CD8-positive, alpha-beta memory T cell (primary cell): Measurements from ENCODE around the gene MRPL53. TPM values are rescaled to one million over a fixed set of nuclear protein-coding genes. Genes with fewer than 3 reads are reported as not detected.

Experiments used
- CTCF ChIA-PET: fragments of 350-600 bp; sonication (Branson Sonifier 250); formaldehyde crosslinking; loops from one replicate; lab custom pipeline; 2021; ENCODE audit warnings: antibody characterized with exemption; lab: Charles Lee
- POLR2A ChIA-PET: fragments of 350-600 bp; sonication (Branson Sonifier 250); formaldehyde crosslinking; loops from one replicate; lab custom pipeline; 2021; ENCODE audit warnings: antibody characterized with exemption; lab: Charles Lee
- DNase-seq, 5 donors: peaks; one replicate each; pipeline versions ENCODE4 v3.0.0 to v3.0.0-alpha.2; 2020 to 2022; ENCODE audit warnings: mixed read lengths in 1 of 5
- H3K27ac ChIP-seq: one replicate; pipeline ENCODE4 v1.7.0; 2013; ENCODE audit warnings: low read depth, mild to moderate bottlenecking, low read length, moderate library complexity
- H3K27me3 ChIP-seq: 2 replicates; pipeline ENCODE4 v1.7.0; 2013; ENCODE audit warnings: low read length, mild to moderate bottlenecking; ENCODE audit not compliant: insufficient read depth, poor library complexity, severe bottlenecking
- H3K36me3 ChIP-seq: 2 replicates; pipeline ENCODE4 v1.7.0; 2013; ENCODE audit warnings: mild to moderate bottlenecking, low read length, moderate library complexity; ENCODE audit not compliant: insufficient read depth
- H3K4me1 ChIP-seq: 2 replicates; pipeline ENCODE4 v1.7.0; 2013; ENCODE audit warnings: mild to moderate bottlenecking, low read length, moderate library complexity; ENCODE audit not compliant: insufficient read depth
- H3K4me3 ChIP-seq: 2 replicates; pipeline ENCODE4 v1.7.0; 2013; ENCODE audit warnings: mild to moderate bottlenecking, low read length
- H3K9me3 ChIP-seq: 2 replicates; pipeline ENCODE4 v1.7.0; 2013; ENCODE audit warnings: mild to moderate bottlenecking, low read length
- H3K27ac Mint-ChIP-seq, 8 donors: one replicate each; pipeline ENCODE4 v1.8.0; 2020 to 2021; ENCODE audit warnings: mixed read lengths in 8 of 8, mild to moderate bottlenecking in 6 of 8, inconsistent platforms in 3 of 8, moderate library complexity in 3 of 8
- H3K27me3 Mint-ChIP-seq, 2 donors: one replicate each; pipeline ENCODE4 v1.8.0; 2020 to 2021; ENCODE audit warnings: mixed read lengths in 2 of 2, mild to moderate bottlenecking in 1 of 2, moderate library complexity in 1 of 2
- H3K36me3 Mint-ChIP-seq, 3 donors: one replicate each; pipeline ENCODE4 v1.8.0; 2020 to 2021; ENCODE audit warnings: mixed read lengths in 3 of 3, inconsistent platforms in 1 of 3, mild to moderate bottlenecking in 1 of 3
- H3K4me1 Mint-ChIP-seq, 3 donors: one replicate each; pipeline ENCODE4 v1.8.0; 2020 to 2021; ENCODE audit warnings: mixed read lengths in 3 of 3, inconsistent platforms in 1 of 3, mild to moderate bottlenecking in 1 of 3
- H3K4me3 Mint-ChIP-seq, 7 donors: one replicate each; pipeline ENCODE4 v1.8.0; 2020 to 2021; ENCODE audit warnings: mixed read lengths in 7 of 7, mild to moderate bottlenecking in 6 of 7, moderate library complexity in 4 of 7, inconsistent platforms in 2 of 7
- H3K9me3 Mint-ChIP-seq, 5 donors: one replicate each; pipeline ENCODE4 v1.8.0; 2020 to 2022; ENCODE audit warnings: mixed read lengths in 5 of 5, mild to moderate bottlenecking in 3 of 5, moderate library complexity in 2 of 5, inconsistent platforms in 1 of 5
- polyA plus RNA-seq: library from polyadenylated mRNA; unstranded; fragments of 300-500 nt; fragmentation: Illumina TruSeq; gene quantifications from one replicate; pipeline ENCODE4 v1.2.3, GENCODE V29; 2021
- total RNA-seq, 2 experiments: library from RNA; stranded (reverse); gene quantifications; one replicate each; pipeline ENCODE4 v1.2.3, GENCODE V29; 2021

The MRPL53 gene
- total and polyA plus RNA-seq, 3 experiments from 2014 or later: 108 to 118 (median 115) TPM

DNA sequence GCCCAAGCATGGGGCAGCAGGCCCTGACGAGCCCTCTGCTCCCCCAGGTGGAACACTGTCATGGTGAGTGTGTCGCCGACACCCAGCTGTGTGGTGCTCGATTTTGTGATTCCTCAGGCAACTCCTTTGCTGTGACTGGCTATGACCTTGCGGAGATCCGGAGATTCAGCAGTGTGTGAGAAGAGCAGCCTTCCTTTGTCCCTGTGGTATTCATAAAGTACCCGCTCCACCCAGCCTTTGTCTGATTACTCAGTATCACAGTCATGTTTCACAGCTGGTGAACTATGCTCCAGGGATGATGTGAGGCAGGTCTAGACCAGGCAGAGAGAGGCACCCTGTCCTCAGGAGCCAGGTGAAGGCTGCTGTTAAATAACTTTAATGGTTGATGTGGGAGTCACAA, 47.0 kb downstream of the MRPL53 start:
- Mint-ChIP-seq H3K4me1 (peaks cover 13 to 18% (median 14%) of the 10 kb centered on the region in 3 donors), H3K27ac (peak overlapping the region in 3 of 8 donors; percentile 18 to 55 (median 42)), H3K4me3 (no peak overlapping the region), H3K9me3 (no peaks in the 10 kb centered on the region), H3K27me3 (peaks cover 0 to 7% of the 10 kb centered on the region in 2 donors), H3K36me3 (peaks cover 0 to 28% (median 2%) of the 10 kb centered on the region in 3 donors)
- POLR2A ChIA-PET: no interaction called here
- Histone ChIP-seq H3K9me3 (no peaks in the 10 kb centered on the region), H3K27me3 (no peaks in the 10 kb centered on the region), H3K27ac (no peak overlapping the region), H3K4me3 (no peak overlapping the region), H3K36me3 (no peaks in the 10 kb centered on the region), H3K4me1 (peaks cover 11% of the 10 kb centered on the region)
- CTCF ChIA-PET: interaction anchor here (1.3 kb wide), 1 partner anchor 29 kb away, joined by 5 read pairs; the partner anchor contains the start of gene INO80B
- DNase-seq: no peak

DNA sequence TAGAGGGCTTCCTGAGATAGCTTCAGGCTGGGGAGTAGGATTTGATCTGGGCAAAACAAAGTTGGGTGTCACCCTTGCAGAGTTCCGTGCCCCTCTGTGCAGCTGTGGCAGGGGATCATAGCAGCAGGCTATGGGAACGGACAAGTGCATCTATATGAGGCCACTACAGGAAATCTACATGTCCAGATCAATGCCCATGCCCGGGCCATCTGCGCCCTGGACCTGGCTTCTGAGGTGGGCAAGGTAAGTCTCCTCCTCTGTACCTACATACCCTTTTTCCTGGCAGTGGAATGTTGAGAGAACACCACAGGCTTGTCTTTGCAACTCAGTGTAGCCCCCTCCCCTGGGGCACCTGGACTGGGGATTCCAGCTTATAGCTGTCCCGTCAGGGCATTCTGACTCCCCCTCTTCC, 47.5 kb downstream of the MRPL53 start:
- no peak for DNase-seq
- Histone ChIP-seq H3K27me3 (no peaks in the 10 kb centered on the region), H3K4me1 (peaks cover 16% of the 10 kb centered on the region), H3K36me3 (no peaks in the 10 kb centered on the region), H3K27ac (no peak overlapping the region), H3K9me3 (no peaks in the 10 kb centered on the region), H3K4me3 (no peak overlapping the region)
- peaks cover 0 to 28% (median 2%) of the 10 kb centered on the region in 3 donors for H3K36me3 Mint-ChIP-seq
- H3K9me3 Mint-ChIP-seq: no peaks in the 10 kb centered on the region
- H3K27ac Mint-ChIP-seq: no peak overlapping the region
- H3K4me1 Mint-ChIP-seq: peaks cover 13 to 24% (median 19%) of the 10 kb centered on the region in 3 donors
- ChIA-PET CTCF (interaction anchor here (1.3 kb wide), 1 partner anchor 30 kb away, joined by 5 read pairs; the partner anchor contains the start of gene INO80B), POLR2A (no interaction called here)
- peak overlapping the region in 1 of 7 donors; percentile 34 for H3K4me3 Mint-ChIP-seq
- H3K27me3 Mint-ChIP-seq: peaks cover 0 to 7% of the 10 kb centered on the region in 2 donors

GRCh38 chr2:74424139-74424992, 48.1 kb downstream of the MRPL53 start:
- no peaks in the 10 kb centered on the region for H3K27me3 ChIP-seq
- ChIA-PET POLR2A (no interaction called here), CTCF (interaction anchor here (1.3 kb wide), 1 partner anchor 30 kb away, joined by 5 read pairs; the partner anchor contains the start of gene INO80B)
- Mint-ChIP-seq H3K27me3 (peaks cover 0 to 7% of the 10 kb centered on the region in 2 donors), H3K27ac (peak overlapping the region in 2 of 8 donors; percentile 19 to 64), H3K36me3 (peaks cover 0 to 28% (median 2%) of the 10 kb centered on the region in 3 donors), H3K4me3 (peak overlapping the region in 1 of 7 donors; percentile 75), H3K9me3 (no peaks in the 10 kb centered on the region), H3K4me1 (peaks cover 13 to 26% (median 19%) of the 10 kb centered on the region in 3 donors)
- no peak overlapping the region for H3K4me3 ChIP-seq
- H3K9me3 ChIP-seq: no peaks in the 10 kb centered on the region
- no peak overlapping the region for H3K27ac ChIP-seq
- peaks cover 16% of the 10 kb centered on the region for H3K4me1 ChIP-seq
- DNase-seq: no peak
- H3K36me3 ChIP-seq: no peaks in the 10 kb centered on the region

GRCh38 chr2:74423231-74424095, 49.0 kb downstream of the MRPL53 start:
- Mint-ChIP-seq H3K9me3 (no peaks in the 10 kb centered on the region), H3K36me3 (peaks cover 0 to 28% (median 2%) of the 10 kb centered on the region in 3 donors), H3K27ac (peak overlapping the region; percentile 38 to 100 (median 86)), H3K27me3 (peaks cover 0 to 7% of the 10 kb centered on the region in 2 donors), H3K4me3 (peak overlapping the region; percentile 97 to 100 (median 98)), H3K4me1 (peaks cover 13 to 26% (median 19%) of the 10 kb centered on the region in 3 donors)
- no peaks in the 10 kb centered on the region for H3K36me3 ChIP-seq
- CTCF ChIA-PET: interaction anchor here (3.8 kb wide), 1 partner anchor 33 kb away, joined by 20 read pairs; no protein-coding TSS in a partner anchor
- no peaks in the 10 kb centered on the region for H3K9me3 ChIP-seq
- DNase-seq: no peak
- POLR2A ChIA-PET: no interaction called here
- H3K27ac ChIP-seq: no peak overlapping the region
- H3K4me3 ChIP-seq: no peak overlapping the region
- no peaks in the 10 kb centered on the region for H3K27me3 ChIP-seq
- peaks cover 16% of the 10 kb centered on the region for H3K4me1 ChIP-seq

Other genes with a start within 250 kb of the MRPL53 start
- gene SLC4A5, start 129.3 kb downstream of the MRPL53 start, total RNA-seq: 1 to 10 TPM; 1.8 to 1.9 TPM
- gene SLC4A5, start 129.3 kb downstream of the MRPL53 start, polyA plus RNA-seq: 0.13 TPM
- gene DCTN1, start 92.4 kb downstream of the MRPL53 start, total RNA-seq: 100 to 1,000 TPM; 113 to 114 TPM
- 90.2 TPM for gene DCTN1, start 92.4 kb downstream of the MRPL53 start, polyA plus RNA-seq
- 1 to 10 TPM; 2.7 to 3.2 TPM for gene C2orf81, start 51.1 kb downstream of the MRPL53 start, total RNA-seq
- gene C2orf81, start 51.1 kb downstream of the MRPL53 start, polyA plus RNA-seq: 2.6 TPM
- gene WDR54, start 51.0 kb downstream of the MRPL53 start, total RNA-seq: 10 to 100 TPM; 75.5 to 86.6 TPM
- 55.5 TPM for gene WDR54, start 51.0 kb downstream of the MRPL53 start, polyA plus RNA-seq
- 1 to 10 TPM; 1.1 to 1.4 TPM for gene RTKN, start 30.7 kb downstream of the MRPL53 start, total RNA-seq
- 1.2 TPM for gene RTKN, start 30.7 kb downstream of the MRPL53 start, polyA plus RNA-seq
- 10 to 100 TPM; 44.1 to 44.3 TPM for gene INO80B, start 17.6 kb downstream of the MRPL53 start, total RNA-seq
- 7.6 TPM for gene INO80B, start 17.6 kb downstream of the MRPL53 start, polyA plus RNA-seq
- 10 to 100 TPM; 31.2 to 31.6 TPM for gene WBP1, start 14.2 kb downstream of the MRPL53 start, total RNA-seq
- 37.0 TPM for gene WBP1, start 14.2 kb downstream of the MRPL53 start, polyA plus RNA-seq
- 10 to 100 TPM; 82.4 to 88.0 TPM for gene MOGS, start 7.3 kb downstream of the MRPL53 start, total RNA-seq
- 48.5 TPM for gene MOGS, start 7.3 kb downstream of the MRPL53 start, polyA plus RNA-seq
- 10 to 100 TPM; 20.3 to 22.8 TPM for gene CCDC142, start 10.3 kb upstream of the MRPL53 start, total RNA-seq
- 9.7 TPM for gene CCDC142, start 10.3 kb upstream of the MRPL53 start, polyA plus RNA-seq
- 10 to 100 TPM; 26.4 to 28.0 TPM for gene TTC31, start 10.4 kb upstream of the MRPL53 start, total RNA-seq
- 20.5 TPM for gene TTC31, start 10.4 kb upstream of the MRPL53 start, polyA plus RNA-seq
- gene LBX2, start 26.9 kb upstream of the MRPL53 start, total RNA-seq: under 1 TPM; 0.38 to 0.94 TPM
- gene LBX2, start 26.9 kb upstream of the MRPL53 start, polyA plus RNA-seq: not detected
- gene PCGF1, start 35.0 kb upstream of the MRPL53 start, total RNA-seq: 10 to 100 TPM; 29.6 to 38.7 TPM
- gene PCGF1, start 35.0 kb upstream of the MRPL53 start, polyA plus RNA-seq: 17.2 TPM
- gene TLX2, start 41.8 kb upstream of the MRPL53 start, total RNA-seq: under 1 TPM; 0.37 to 0.60 TPM
- not detected for gene TLX2, start 41.8 kb upstream of the MRPL53 start, polyA plus RNA-seq
- gene DQX1, start 53.6 kb upstream of the MRPL53 start, total RNA-seq: under 1 TPM; 0.51 to 0.83 TPM
- not detected for gene DQX1, start 53.6 kb upstream of the MRPL53 start, polyA plus RNA-seq
- gene AUP1, start 57.0 kb upstream of the MRPL53 start, total RNA-seq: 100 to 1,000 TPM; 219 to 225 TPM
- 95.8 TPM for gene AUP1, start 57.0 kb upstream of the MRPL53 start, polyA plus RNA-seq
- gene HTRA2, start 57.3 kb upstream of the MRPL53 start, total RNA-seq: 10 to 100 TPM; 81.0 to 82.1 TPM
- 26.0 TPM for gene HTRA2, start 57.3 kb upstream of the MRPL53 start, polyA plus RNA-seq
- 1 to 10 TPM in 1 of 2 experiments, under 1 TPM in 1; 0.77 to 1.2 TPM for gene LOXL3, start 81.3 kb upstream of the MRPL53 start, total RNA-seq
- gene LOXL3, start 81.3 kb upstream of the MRPL53 start, polyA plus RNA-seq: 0.08 TPM
- 10 to 100 TPM; 24.4 to 25.2 TPM for gene DOK1, start 82.0 kb upstream of the MRPL53 start, total RNA-seq
- gene DOK1, start 82.0 kb upstream of the MRPL53 start, polyA plus RNA-seq: 24.0 TPM
- not detected for gene M1AP, start 175.7 kb upstream of the MRPL53 start, total RNA-seq
- gene M1AP, start 175.7 kb upstream of the MRPL53 start, polyA plus RNA-seq: 0.39 TPM
- gene SEMA4F, start 181.6 kb upstream of the MRPL53 start, total RNA-seq: 1 to 10 TPM; 7.8 to 8.5 TPM
- 8.3 TPM for gene SEMA4F, start 181.6 kb upstream of the MRPL53 start, polyA plus RNA-seq